ENCODE measurements around the gene PCNX2. TPM values are rescaled to one million over a fixed set of nuclear protein-coding genes. Genes with fewer than 3 reads are reported as not detected.
A peak's percentile ranks its signal among the peaks of the same experiment; 100 is the strongest.

Gene PCNX2
- total and polyA plus RNA-seq, 2 of the 13 experiments (the other 11 are each of a cell fraction or from before 2014, with no cell fraction given): 0.11 to 0.42 TPM

DNA sequence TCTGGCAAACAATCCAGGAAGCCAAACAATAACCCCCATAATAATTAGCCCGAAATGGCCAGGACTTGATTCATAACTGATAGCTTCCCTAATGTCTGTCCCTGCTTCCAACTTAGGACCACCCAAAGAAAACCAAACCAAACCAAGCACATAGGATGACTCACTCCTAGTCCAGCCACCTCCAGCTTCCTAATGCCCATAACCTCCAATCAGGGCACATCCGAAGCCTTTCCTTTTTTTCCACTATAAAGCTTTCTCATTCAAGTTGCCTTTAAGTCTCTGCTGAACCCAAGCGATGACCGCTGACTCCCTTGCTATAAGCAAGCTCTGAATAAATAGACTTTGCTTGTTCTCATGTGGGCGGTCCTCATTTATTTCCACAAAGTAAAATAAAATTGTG, 40.4 kb downstream of the PCNX2 start (continued):
- no peak for TF ChIP-seq TCF7 (IDR thresholded peaks at IDR 0.05; ENCODE audit: low read depth)
- TF ChIP-seq, protein P1, sequence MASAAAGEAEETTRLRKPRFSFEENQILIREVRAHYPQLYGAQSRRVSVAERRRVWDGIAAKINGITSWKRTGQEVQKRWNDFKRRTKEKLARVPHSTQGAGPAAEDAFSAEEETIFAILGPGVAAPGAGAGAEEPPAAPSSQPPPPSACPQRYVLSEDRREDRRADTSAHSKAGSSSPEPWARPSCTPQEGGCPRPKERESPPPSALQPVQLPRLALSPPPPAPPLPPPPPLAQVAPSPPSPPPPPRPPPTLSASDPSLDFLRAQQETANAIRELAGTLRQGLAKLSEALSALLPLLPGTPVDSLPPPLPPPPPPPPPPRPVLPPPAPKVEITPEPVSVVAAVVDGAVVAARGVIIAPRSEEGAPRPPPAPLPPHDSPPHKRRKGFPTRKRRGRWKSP (CRISPR knock-in tag; IDR thresholded peaks at IDR 0.05): no peak

DNA sequence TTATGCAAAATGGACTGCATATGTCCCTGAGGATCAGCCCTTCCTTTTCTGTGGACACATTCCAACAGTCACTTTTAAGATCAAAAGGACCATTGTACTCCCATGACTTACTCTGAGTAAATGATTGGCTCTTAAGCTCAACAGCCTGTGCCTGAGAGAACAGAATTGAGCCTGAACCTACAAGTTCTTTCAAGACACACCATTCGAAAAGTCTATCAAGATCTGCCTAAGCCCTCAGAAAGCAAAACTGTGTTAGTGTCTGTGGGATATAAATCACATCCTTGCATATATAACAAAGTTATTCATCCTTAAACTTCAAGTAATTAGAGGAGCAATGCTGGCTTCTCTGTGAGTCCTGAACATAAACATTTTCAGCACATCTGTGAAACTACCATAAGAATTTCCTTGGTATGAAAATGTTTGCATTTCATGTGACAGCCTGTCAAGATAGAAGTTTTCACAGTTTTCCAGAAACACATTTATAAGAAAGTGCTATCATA, 41.6 kb downstream of the PCNX2 start:
- ChIA-PET POLR2A (no interaction called here), CTCF (ENCODE audit: low intra/inter-chr PET ratio, low total read pairs) (no interaction called here)
- FAIRE-seq (peak; percentile 54), DNase-seq (ENCODE audit: low spot score) (peak; percentile 68), ATAC-seq (peak; percentile 99)
- Histone ChIP-seq H3K4me1 (ENCODE audit: insufficient read depth, low read length) (peaks cover 21% of the 10 kb centered on the region), H3K27ac (ENCODE audit: extremely low read length, insufficient read depth, low read length) (no peak overlapping the region), H3K4me3 (replicated peaks in 1 of 3; ENCODE audit: insufficient read depth in 1 of 3, low read depth in 2 of 3, low read length in 3 of 3) (no peak overlapping the region; a peak in 1 of 6 replicates), H3K36me3 (replicated peaks in 1 of 2; ENCODE audit: control insufficient read depth in 1 of 2, insufficient read depth in 2 of 2, low read length in 2 of 2) (no peaks in the 10 kb centered on the region), H4K20me1 (ENCODE audit: insufficient read depth, low read length) (no peaks in the 10 kb centered on the region), H3K9me3 (ENCODE audit: low read length) (no peaks in the 10 kb centered on the region), H3K4me2 (ENCODE audit: low read depth, low read length) (peak overlapping the region; percentile 18; the same call in 1 of the 2 replicates), H2AFZ (ENCODE audit: low read length) (no peak overlapping the region), H3K27me3 (ENCODE audit: control insufficient read depth in 1 of 2, insufficient read depth in 2 of 2, low read length in 2 of 2) (no peaks in the 10 kb centered on the region; a peak in 1 of 5 replicates), H3K79me2 (ENCODE audit: insufficient read depth, low read length) (no peaks in the 10 kb centered on the region), H3K9ac (ENCODE audit: insufficient read depth, low read depth, low read length) (no peak overlapping the region)
- intact Hi-C loops (cut with micrococcal nuclease; ENCODE audit: unreplicated experiment): no loop called here
- in situ Hi-C loops (cut with HindIII; ENCODE audit: extremely low pct_ligation_motif_present, low pct_unique_long_range_greater_than_20kb): no loop called here
- 0% methylated on average over 1 of the region's 1 CpG for WGBS (ENCODE audit: low lambda C conversion rate)
- BruUV-seq (replicated peaks): no TSS peak
- no peak for TF ChIP-seq MED8 (CRISPR knock-in tag; IDR thresholded peaks at IDR 0.05; ENCODE audit: insufficient replicate concordance)
- 0 out of 2 replicates have a peak, but pooled peaks have one; percentile 21 for TF ChIP-seq MIER2 (CRISPR knock-in tag; IDR thresholded peaks at IDR 0.05)
- TF ChIP-seq ZC3H13 (CRISPR knock-in tag; IDR thresholded peaks at IDR 0.05): no peak
- no peak for TF ChIP-seq HNF4A (CRISPR knock-in tag; IDR thresholded peaks at IDR 0.05)
- TF ChIP-seq HCFC1 (IDR thresholded peaks at IDR 0.05; ENCODE audit: low read depth, low read length): no peak
- TF ChIP-seq, protein P2, sequence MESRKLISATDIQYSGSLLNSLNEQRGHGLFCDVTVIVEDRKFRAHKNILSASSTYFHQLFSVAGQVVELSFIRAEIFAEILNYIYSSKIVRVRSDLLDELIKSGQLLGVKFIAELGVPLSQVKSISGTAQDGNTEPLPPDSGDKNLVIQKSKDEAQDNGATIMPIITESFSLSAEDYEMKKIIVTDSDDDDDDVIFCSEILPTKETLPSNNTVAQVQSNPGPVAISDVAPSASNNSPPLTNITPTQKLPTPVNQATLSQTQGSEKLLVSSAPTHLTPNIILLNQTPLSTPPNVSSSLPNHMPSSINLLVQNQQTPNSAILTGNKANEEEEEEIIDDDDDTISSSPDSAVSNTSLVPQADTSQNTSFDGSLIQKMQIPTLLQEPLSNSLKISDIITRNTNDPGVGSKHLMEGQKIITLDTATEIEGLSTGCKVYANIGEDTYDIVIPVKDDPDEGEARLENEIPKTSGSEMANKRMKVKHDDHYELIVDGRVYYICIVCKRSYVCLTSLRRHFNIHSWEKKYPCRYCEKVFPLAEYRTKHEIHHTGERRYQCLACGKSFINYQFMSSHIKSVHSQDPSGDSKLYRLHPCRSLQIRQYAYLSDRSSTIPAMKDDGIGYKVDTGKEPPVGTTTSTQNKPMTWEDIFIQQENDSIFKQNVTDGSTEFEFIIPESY (CRISPR knock-in tag; IDR thresholded peaks at IDR 0.05): no peak
- no peak for TF ChIP-seq ZNF33A (CRISPR knock-in tag; IDR thresholded peaks at IDR 0.05; ENCODE audit: borderline replicate concordance)
- TF ChIP-seq NFE2L2 (IDR thresholded peaks at IDR 0.05; ENCODE audit: low read length): no peak
- TF ChIP-seq ZNF761 (CRISPR knock-in tag; conservative IDR thresholded peaks at IDR 0.05): no peak
- TF ChIP-seq ONECUT2 (CRISPR knock-in tag; IDR thresholded peaks at IDR 0.05): no peak
- no peak for TF ChIP-seq ZSCAN21 (CRISPR knock-in tag; IDR thresholded peaks at IDR 0.05; ENCODE audit: borderline replicate concordance)
- TF ChIP-seq, protein P3, sequence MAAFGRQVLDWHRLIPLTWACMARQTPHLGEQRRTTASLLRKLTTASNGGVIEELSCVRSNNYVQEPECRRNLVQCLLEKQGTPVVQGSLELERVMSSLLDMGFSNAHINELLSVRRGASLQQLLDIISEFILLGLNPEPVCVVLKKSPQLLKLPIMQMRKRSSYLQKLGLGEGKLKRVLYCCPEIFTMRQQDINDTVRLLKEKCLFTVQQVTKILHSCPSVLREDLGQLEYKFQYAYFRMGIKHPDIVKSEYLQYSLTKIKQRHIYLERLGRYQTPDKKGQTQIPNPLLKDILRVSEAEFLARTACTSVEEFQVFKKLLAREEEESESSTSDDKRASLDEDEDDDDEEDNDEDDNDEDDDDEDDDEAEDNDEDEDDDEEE (CRISPR knock-in tag; IDR thresholded peaks at IDR 0.05): no peak
- no peak for TF ChIP-seq FOXA3 (CRISPR knock-in tag; IDR thresholded peaks at IDR 0.05)
- TF ChIP-seq NFE2 (CRISPR knock-in tag; IDR thresholded peaks at IDR 0.05): no peak
- TF ChIP-seq, protein P4, sequence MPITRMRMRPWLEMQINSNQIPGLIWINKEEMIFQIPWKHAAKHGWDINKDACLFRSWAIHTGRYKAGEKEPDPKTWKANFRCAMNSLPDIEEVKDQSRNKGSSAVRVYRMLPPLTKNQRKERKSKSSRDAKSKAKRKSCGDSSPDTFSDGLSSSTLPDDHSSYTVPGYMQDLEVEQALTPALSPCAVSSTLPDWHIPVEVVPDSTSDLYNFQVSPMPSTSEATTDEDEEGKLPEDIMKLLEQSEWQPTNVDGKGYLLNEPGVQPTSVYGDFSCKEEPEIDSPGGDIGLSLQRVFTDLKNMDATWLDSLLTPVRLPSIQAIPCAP (CRISPR knock-in tag; IDR thresholded peaks at IDR 0.05; ENCODE audit: low read depth): no peak
- 0 out of 2 replicates have a peak, but pooled peaks have one; percentile 51 for TF ChIP-seq ZNF644 (CRISPR knock-in tag; IDR thresholded peaks at IDR 0.05; ENCODE audit: low read depth)
- no peak for TF ChIP-seq SOX13 (IDR thresholded peaks at IDR 0.05)
- peak in 1 of 2 experiments; percentile 57; a peak in 1 of 4 replicates for TF ChIP-seq SOX13 (CRISPR knock-in tag; conservative IDR thresholded peaks at IDR 0.05 in 1 of 2, IDR thresholded peaks at IDR 0.05 in 1 of 2)
